Bronchial epithelial cell (primary cell): ENCODE measurements around the gene CA5A. TPM values are rescaled to one million over a fixed set of nuclear protein-coding genes. Genes with fewer than 3 reads are reported as not detected.

Experiments
- DNase-seq: peaks from one replicate; pipeline ENCODE4 v3.0.0-alpha.2; 2010; ENCODE audit warnings: low read depth
- FAIRE-seq: peaks from 2 replicates; lab custom pipeline; 2011; peaks lifted over from hg19 to GRCh38; lab: Jason Lieb, UNC
- H3K27me3 ChIP-seq: 2 replicates; pipeline ENCODE4 v1.5.1; 2011; ENCODE audit warnings: low read length; ENCODE audit not compliant: control insufficient read depth, insufficient read depth
- H3K36me3 ChIP-seq: 2 replicates; pipeline ENCODE4 v1.5.1; 2011; ENCODE audit warnings: low read length; ENCODE audit not compliant: control insufficient read depth, insufficient read depth
- H3K4me3 ChIP-seq: 2 replicates; pipeline ENCODE4 v1.5.1; 2011; ENCODE audit warnings: mild to moderate bottlenecking, low read depth, low read length, control low read depth
- CTCF ChIP-seq: IDR thresholded peaks from 2 replicates; pipeline ENCODE4 v1.5.1; 2011; ENCODE audit warnings: mild to moderate bottlenecking, moderate library complexity, low read length, control low read depth, inconsistent platforms; ENCODE audit not compliant: insufficient read depth, severe bottlenecking
- total RNA-seq: library from RNA; depleted of rRNA; stranded (reverse); fragments of >200 nt; gene quantifications from 2 replicates; pipeline ENCODE4 v1.2.1, GENCODE V29; 2014

Gene CA5A
- total RNA-seq, 1 donor from 2014 or later, result not detected

- no peak for FAIRE-seq
- no peak for TF ChIP-seq CTCF
- peaks cover 11% of the 10 kb centered on the region for H3K27me3 ChIP-seq
- no peak for DNase-seq
- no peak overlapping the region for H3K4me3 ChIP-seq
- no peaks in the 10 kb centered on the region for H3K36me3 ChIP-seq
Measured at GRCh38 chr16:87926246-87927194, 9.8 kb downstream of the CA5A start.

GRCh38 chr16:87924811-87925670 is 11.3 kb downstream of the CA5A start:
- peak; percentile 2 for TF ChIP-seq CTCF
- Histone ChIP-seq H3K27me3 (peaks cover 11% of the 10 kb centered on the region), H3K4me3 (no peak overlapping the region), H3K36me3 (no peaks in the 10 kb centered on the region)
- FAIRE-seq, result no peak
- peak; percentile 37 for DNase-seq

- DNase-seq (peak; percentile 51), FAIRE-seq (peak; percentile 79)
- Histone ChIP-seq H3K27me3 (peaks cover 11% of the 10 kb centered on the region), H3K4me3 (no peak overlapping the region), H3K36me3 (no peaks in the 10 kb centered on the region)
- no peak for TF ChIP-seq CTCF
Measured at GRCh38 chr16:87924041-87924810, 12.1 kb downstream of the CA5A start.

GRCh38 chr16:87922250-87922871 is 14.0 kb downstream of the CA5A start:
- DNase-seq (no peak), FAIRE-seq (no peak)
- H3K4me3 ChIP-seq, result no peak overlapping the region
- TF ChIP-seq CTCF, result no peak
- H3K27me3 ChIP-seq, result peaks cover 11% of the 10 kb centered on the region
- no peaks in the 10 kb centered on the region for H3K36me3 ChIP-seq

- no peak for DNase-seq
- H3K36me3 ChIP-seq, result no peaks in the 10 kb centered on the region
- no peak for FAIRE-seq
- H3K27me3 ChIP-seq, result peaks cover 7% of the 10 kb centered on the region
- no peak for TF ChIP-seq CTCF
- H3K4me3 ChIP-seq, result no peak overlapping the region
Measured at GRCh38 chr16:87921236-87921773, 15.0 kb downstream of the CA5A start.
